Activated CD4-positive, alpha-beta memory T cell treated with anti-CD3 and anti-CD28 coated beads, Interleukin-2, amount 10 ng/mL, durations not matched to agents 7 days and 5 days (primary cell): ENCODE data around the gene SBF2. TPM values are rescaled to one million over a fixed set of nuclear protein-coding genes. Genes with fewer than 3 reads are reported as not detected.
"Not testable (repeated sequence)": the region's sequence is repeated elsewhere in the genome, so short reads cannot be mapped to it uniquely, and the experiment has no call there.

Experiments
- CTCF ChIA-PET: fragments of 350-600 bp; sonication (Branson Sonifier 250); formaldehyde crosslinking; loops from one replicate; lab custom pipeline; 2021; ENCODE audit warnings: antibody characterized with exemption, inconsistent platforms; lab: Charles Lee
- POLR2A ChIA-PET: fragments of 350-600 bp; sonication (Branson Sonifier 250); formaldehyde crosslinking; loops from one replicate; lab custom pipeline; 2021; ENCODE audit warnings: antibody characterized with exemption; lab: Charles Lee
- DNase-seq: peaks from one replicate; pipeline ENCODE4 v3.0.0-alpha.2; 2020
- H3K27ac Mint-ChIP-seq: one replicate; pipeline ENCODE4 v1.8.0; 2021; ENCODE audit warnings: mild to moderate bottlenecking, mixed read lengths
- H3K27me3 Mint-ChIP-seq: one replicate; pipeline ENCODE4 v1.8.0; 2021; ENCODE audit warnings: mixed read lengths
- H3K36me3 Mint-ChIP-seq: one replicate; pipeline ENCODE4 v1.8.0; 2021; ENCODE audit warnings: low read depth, mixed read lengths
- H3K4me1 Mint-ChIP-seq: one replicate; pipeline ENCODE4 v1.8.0; 2021; ENCODE audit warnings: mixed read lengths
- H3K4me3 Mint-ChIP-seq: one replicate; pipeline ENCODE4 v1.8.0; 2021; ENCODE audit warnings: mild to moderate bottlenecking, mixed read lengths
- H3K9me3 Mint-ChIP-seq: one replicate; pipeline ENCODE4 v1.8.0; 2021; ENCODE audit warnings: mixed read lengths
- total RNA-seq, 2 experiments: library from RNA; stranded (reverse); gene quantifications; one replicate each; pipeline ENCODE4 v1.2.3, GENCODE V29; 2021

SBF2 gene
- total RNA-seq, 2 experiments from 2014 or later, result 6.4 to 9.0 TPM

GRCh38 chr11:9747828-9748227 is 546.2 kb downstream of the SBF2 start:
- Mint-ChIP-seq H3K36me3 (no peaks in the 10 kb centered on the region), H3K4me1 (peaks cover 17% of the 10 kb centered on the region), H3K9me3 (no peaks in the 10 kb centered on the region), H3K4me3 (no peak overlapping the region), H3K27me3 (no peaks in the 10 kb centered on the region), H3K27ac (no peak overlapping the region)
- ChIA-PET CTCF (interaction anchor here (0.6 to 5.1 kb wide), 26 partner anchors 10 to 788 kb away, joined by 3 to 76 read pairs (median 6); partner anchors contain the start of gene WEE1), POLR2A (interaction anchor here (1.0 to 1.8 kb wide), 5 partner anchors 10 to 561 kb away, joined by 3 to 7 read pairs (median 4); no protein-coding TSS in a partner anchor)
- DNase-seq, result no peak

- no peak overlapping the region for H3K4me3 Mint-ChIP-seq
- H3K36me3 Mint-ChIP-seq, result peaks cover 2% of the 10 kb centered on the region
- ChIA-PET POLR2A (interaction anchor here (1.0 to 1.4 kb wide), 2 partner anchors 10 to 134 kb away, joined by 3 to 4 read pairs; no protein-coding TSS in a partner anchor), CTCF (interaction anchor here (1.1 to 5.1 kb wide), 12 partner anchors 9 to 330 kb away, joined by 3 to 76 read pairs (median 10); partner anchors contain the start of gene WEE1)
- no peak overlapping the region for H3K27ac Mint-ChIP-seq
- H3K27me3 Mint-ChIP-seq, result no peaks in the 10 kb centered on the region
- H3K4me1 Mint-ChIP-seq, result peaks cover 14% of the 10 kb centered on the region
- no peaks in the 10 kb centered on the region for H3K9me3 Mint-ChIP-seq
- DNase-seq, result no peak
These were observed 546.8 kb downstream of the SBF2 start for GRCh38 chr11:9747229-9747628.

- no peak for DNase-seq
- peaks cover 13% of the 10 kb centered on the region for H3K4me1 Mint-ChIP-seq
- H3K4me3 Mint-ChIP-seq, result no peak overlapping the region
These were observed 548.4 kb downstream of the SBF2 start for GRCh38 chr11:9745411-9746211.

GRCh38 chr11:9743512-9743911 is 550.5 kb downstream of the SBF2 start:
- peaks cover 15% of the 10 kb centered on the region for H3K4me1 Mint-ChIP-seq
- H3K27ac Mint-ChIP-seq, DNase-seq, H3K4me3 Mint-ChIP-seq, POLR2A ChIA-PET, H3K27me3 Mint-ChIP-seq, CTCF ChIA-PET, H3K9me3 Mint-ChIP-seq, H3K36me3 Mint-ChIP-seq: not testable (repeated sequence)

More at GRCh38 chr11:9745411-9746211, 548.4 kb downstream of the SBF2 start:
- H3K27ac Mint-ChIP-seq, result no peak overlapping the region
- no peaks in the 10 kb centered on the region for H3K27me3 Mint-ChIP-seq
- ChIA-PET POLR2A (no interaction called here), CTCF (interaction anchor here (0.6 to 1.2 kb wide), 2 partner anchors 67 to 132 kb away, joined by 4 read pairs; no protein-coding TSS in a partner anchor)
- H3K9me3 Mint-ChIP-seq, result no peaks in the 10 kb centered on the region
- H3K36me3 Mint-ChIP-seq, result peaks cover 6% of the 10 kb centered on the region

- H3K4me1 Mint-ChIP-seq, result peaks cover 5% of the 10 kb centered on the region
- DNase-seq, result no peak
- H3K9me3 Mint-ChIP-seq, result peaks cover 3% of the 10 kb centered on the region
- H3K27ac Mint-ChIP-seq, result no peak overlapping the region
- peaks cover 17% of the 10 kb centered on the region for H3K36me3 Mint-ChIP-seq
- no peaks in the 10 kb centered on the region for H3K27me3 Mint-ChIP-seq
- ChIA-PET POLR2A (no interaction called here), CTCF (interaction anchor here (0.5 to 0.8 kb wide), 2 partner anchors 206 to 213 kb away, joined by 3 read pairs; no protein-coding TSS in a partner anchor)
- no peak overlapping the region for H3K4me3 Mint-ChIP-seq
These were observed 552.8 kb downstream of the SBF2 start for GRCh38 chr11:9741260-9741659.

GRCh38 chr11:9740202-9740883 is 553.7 kb downstream of the SBF2 start:
- Mint-ChIP-seq H3K27me3 (no peaks in the 10 kb centered on the region), H3K4me3 (no peak overlapping the region), H3K4me1 (peaks cover 5% of the 10 kb centered on the region), H3K27ac (no peak overlapping the region), H3K36me3 (peaks cover 24% of the 10 kb centered on the region), H3K9me3 (peaks cover 7% of the 10 kb centered on the region)
- no peak for DNase-seq
- POLR2A ChIA-PET, result interaction anchor here (0.8 kb wide), 1 partner anchor 31 kb away, joined by 3 read pairs; no protein-coding TSS in a partner anchor
- CTCF ChIA-PET, result interaction anchor here (0.8 kb wide), 1 partner anchor 205 kb away, joined by 3 read pairs; no protein-coding TSS in a partner anchor

- POLR2A ChIA-PET, result interaction anchor here (1.0 kb wide), 1 partner anchor 13 kb away, joined by 3 read pairs; no protein-coding TSS in a partner anchor
- CTCF ChIA-PET, result interaction anchor here (2.0 to 3.0 kb wide), 2 partner anchors 9 to 126 kb away, joined by 5 to 16 read pairs; no protein-coding TSS in a partner anchor
- H3K27ac Mint-ChIP-seq, result no peak overlapping the region
- peaks cover 5% of the 10 kb centered on the region for H3K4me1 Mint-ChIP-seq
- H3K27me3 Mint-ChIP-seq, result no peaks in the 10 kb centered on the region
- peaks cover 27% of the 10 kb centered on the region for H3K36me3 Mint-ChIP-seq
- no peak for DNase-seq
- peaks cover 7% of the 10 kb centered on the region for H3K9me3 Mint-ChIP-seq
- no peak overlapping the region for H3K4me3 Mint-ChIP-seq
These were observed 554.7 kb downstream of the SBF2 start for GRCh38 chr11:9739123-9739900.

- no peak for DNase-seq
- CTCF ChIA-PET, result interaction anchor here (2.0 to 3.0 kb wide), 2 partner anchors 9 to 126 kb away, joined by 5 to 16 read pairs; no protein-coding TSS in a partner anchor
- Mint-ChIP-seq H3K27ac (no peak overlapping the region), H3K36me3 (peaks cover 27% of the 10 kb centered on the region), H3K4me1 (peaks cover 5% of the 10 kb centered on the region), H3K27me3 (no peaks in the 10 kb centered on the region), H3K4me3 (no peak overlapping the region), H3K9me3 (peaks cover 7% of the 10 kb centered on the region)
- POLR2A ChIA-PET, result interaction anchor here (1.0 kb wide), 1 partner anchor 14 kb away, joined by 3 read pairs; no protein-coding TSS in a partner anchor
These were observed 555.3 kb downstream of the SBF2 start for GRCh38 chr11:9738707-9739106.

- Mint-ChIP-seq H3K4me1 (peaks cover 5% of the 10 kb centered on the region), H3K4me3 (no peak overlapping the region), H3K27ac (no peak overlapping the region), H3K27me3 (no peaks in the 10 kb centered on the region), H3K9me3 (peaks cover 7% of the 10 kb centered on the region), H3K36me3 (peaks cover 27% of the 10 kb centered on the region)
- CTCF ChIA-PET, result interaction anchor here (2.0 to 3.0 kb wide), 2 partner anchors 10 to 125 kb away, joined by 5 to 16 read pairs; no protein-coding TSS in a partner anchor
- POLR2A ChIA-PET, result interaction anchor here (1.3 kb wide), 1 partner anchor 10 kb away, joined by 4 read pairs; no protein-coding TSS in a partner anchor
- DNase-seq, result no peak
These were observed 555.9 kb downstream of the SBF2 start for GRCh38 chr11:9738116-9738515.

GRCh38 chr11:9736365-9736764 is 557.7 kb downstream of the SBF2 start:
- POLR2A ChIA-PET, result no interaction called here
- peaks cover 5% of the 10 kb centered on the region for H3K4me1 Mint-ChIP-seq
- DNase-seq, result no peak
- CTCF ChIA-PET, result interaction anchor here (3.6 kb wide), 1 partner anchor 12 kb away, joined by 14 read pairs; no protein-coding TSS in a partner anchor
- no peak overlapping the region for H3K27ac Mint-ChIP-seq
- H3K9me3 Mint-ChIP-seq, result peaks cover 7% of the 10 kb centered on the region
- no peaks in the 10 kb centered on the region for H3K27me3 Mint-ChIP-seq
- no peak overlapping the region for H3K4me3 Mint-ChIP-seq
- peaks cover 21% of the 10 kb centered on the region for H3K36me3 Mint-ChIP-seq

- POLR2A ChIA-PET, result no interaction called here
- Mint-ChIP-seq H3K4me3 (no peak overlapping the region), H3K9me3 (peaks cover 7% of the 10 kb centered on the region), H3K4me1 (peaks cover 5% of the 10 kb centered on the region), H3K27ac (no peak overlapping the region), H3K36me3 (peaks cover 21% of the 10 kb centered on the region), H3K27me3 (no peaks in the 10 kb centered on the region)
- CTCF ChIA-PET, result interaction anchor here (3.6 kb wide), 1 partner anchor 12 kb away, joined by 14 read pairs; no protein-coding TSS in a partner anchor
- DNase-seq, result no peak
These were observed 558.1 kb downstream of the SBF2 start for GRCh38 chr11:9735919-9736318.

- H3K4me3 Mint-ChIP-seq, result no peak overlapping the region
- H3K27me3 Mint-ChIP-seq, result no peaks in the 10 kb centered on the region
- CTCF ChIA-PET, result interaction anchor here (3.6 kb wide), 1 partner anchor 13 kb away, joined by 14 read pairs; no protein-coding TSS in a partner anchor
- DNase-seq, result no peak
- no peak overlapping the region for H3K27ac Mint-ChIP-seq
- POLR2A ChIA-PET, result no interaction called here
- peaks cover 5% of the 10 kb centered on the region for H3K4me1 Mint-ChIP-seq
- H3K36me3 Mint-ChIP-seq, result peaks cover 21% of the 10 kb centered on the region
- peaks cover 7% of the 10 kb centered on the region for H3K9me3 Mint-ChIP-seq
These were observed 558.8 kb downstream of the SBF2 start for GRCh38 chr11:9735236-9735635.
